Activated CD8-positive, alpha-beta T cell treated with anti-CD3 and anti-CD28 coated beads for 36 hours (primary cell): ENCODE measurements around the gene BMPR1A. TPM values are rescaled to one million over a fixed set of nuclear protein-coding genes. Genes with fewer than 3 reads are reported as not detected.

Experiments used
- ATAC-seq: fragments of 200-7000 bp; cut with Tn5 transposase; one replicate; pipeline ENCODE4 v1.10.0; 2021; ENCODE audit warnings: mild to moderate bottlenecking, moderate library complexity
- CTCF ChIA-PET: fragments of 350-600 bp; sonication (Branson Sonifier 250); formaldehyde crosslinking; loops from one replicate; lab custom pipeline; 2021; ENCODE audit warnings: antibody characterized with exemption; lab: Charles Lee
- POLR2A ChIA-PET: fragments of 350-600 bp; sonication (Branson Sonifier 250); formaldehyde crosslinking; loops from one replicate; lab custom pipeline; 2021; ENCODE audit warnings: antibody characterized with exemption; lab: Charles Lee
- DNase-seq: peaks from one replicate; pipeline ENCODE4 v3.0.0-alpha.2; 2020
- H3K27ac Mint-ChIP-seq: one replicate; pipeline ENCODE4 v1.8.0; 2021; ENCODE audit warnings: mild to moderate bottlenecking, mixed read lengths
- H3K27me3 Mint-ChIP-seq: one replicate; pipeline ENCODE4 v1.8.0; 2021; ENCODE audit warnings: mixed read lengths
- H3K36me3 Mint-ChIP-seq: one replicate; pipeline ENCODE4 v1.8.0; 2021; ENCODE audit warnings: low read depth, mixed read lengths
- H3K4me1 Mint-ChIP-seq: one replicate; pipeline ENCODE4 v1.8.0; 2021; ENCODE audit warnings: low read depth, mixed read lengths
- H3K4me3 Mint-ChIP-seq: one replicate; pipeline ENCODE4 v1.8.0; 2021; ENCODE audit warnings: mild to moderate bottlenecking, moderate library complexity, mixed read lengths
- H3K9me3 Mint-ChIP-seq: one replicate; pipeline ENCODE4 v1.8.0; 2021; ENCODE audit warnings: mixed read lengths
- CTCF ChIP-seq: fragments of 200-600 bp; IDR thresholded peaks from one replicate; pipeline ENCODE4 v1.8.0; 2022; ENCODE audit warnings: antibody characterized with exemption, mild to moderate bottlenecking
- intact Hi-C: fragments of 100-400 bp; cut with micrococcal nuclease; formaldehyde crosslinking; loops from one replicate; pipeline ENCODE4 v1.10.0; 2022
- total RNA-seq, 2 experiments: library from RNA; stranded (reverse); gene quantifications; one replicate each; pipeline ENCODE4 v1.2.3, GENCODE V29; 2021

The BMPR1A gene
- total RNA-seq, 2 experiments from 2014 or later, result 6.6 to 6.9 TPM

- TF ChIP-seq CTCF, result no peak
- no peaks in the 10 kb centered on the region for H3K36me3 Mint-ChIP-seq
- ChIA-PET POLR2A (interaction anchor here (1.2 kb wide), 1 partner anchor 28 kb away, joined by 3 read pairs; no protein-coding TSS in a partner anchor), CTCF (interaction anchor here (0.6 to 7.1 kb wide), 11 partner anchors 10 to 254 kb away, joined by 3 to 45 read pairs (median 4); partner anchors contain the start of gene SHLD2)
- ATAC-seq (peak; percentile 13), DNase-seq (peak; percentile 27)
- peaks cover 22% of the 10 kb centered on the region for H3K4me1 Mint-ChIP-seq
- no peaks in the 10 kb centered on the region for H3K9me3 Mint-ChIP-seq
- H3K27ac Mint-ChIP-seq, result peak overlapping the region; percentile 75
- intact Hi-C loops, result no loop called here
- no peaks in the 10 kb centered on the region for H3K27me3 Mint-ChIP-seq
- peak overlapping the region; percentile 37 for H3K4me3 Mint-ChIP-seq
Measured at GRCh38 chr10:86965986-86966654, 209.7 kb downstream of the BMPR1A start.

GRCh38 chr10:86967481-86967941, 211.1 kb downstream of the BMPR1A start:
- TF ChIP-seq CTCF, result no peak
- DNase-seq, result no peak
- intact Hi-C loops, result no loop called here
- Mint-ChIP-seq H3K4me1 (peaks cover 27% of the 10 kb centered on the region), H3K36me3 (no peaks in the 10 kb centered on the region), H3K4me3 (no peak overlapping the region), H3K27ac (no peak overlapping the region), H3K27me3 (peaks cover 2% of the 10 kb centered on the region), H3K9me3 (no peaks in the 10 kb centered on the region)
- ChIA-PET CTCF (interaction anchor here (0.9 to 7.1 kb wide), 8 partner anchors 10 to 255 kb away, joined by 3 to 45 read pairs (median 4); no protein-coding TSS in a partner anchor), POLR2A (interaction anchor here (0.9 to 1.5 kb wide), 5 partner anchors 10 to 119 kb away, joined by 3 read pairs; partner anchors contain the start of genes MMRN2 and SNCG)
- ATAC-seq, result no peak

- intact Hi-C loops, result no loop called here
Measured at GRCh38 chr10:86968271-86968993, 212.0 kb downstream of the BMPR1A start, which contains the start of gene ADIRF. Gene ADIRF (plus strand): TSS chr10:86968482. CDS start chr10:86968545, 63 bp downstream.

GRCh38 chr10:86968994-86969355, 212.6 kb downstream of the BMPR1A start:
- DNase-seq (no peak), ATAC-seq (no peak)
- Mint-ChIP-seq H3K27me3 (peaks cover 2% of the 10 kb centered on the region), H3K4me3 (no peak overlapping the region), H3K4me1 (peaks cover 27% of the 10 kb centered on the region), H3K27ac (no peak overlapping the region), H3K9me3 (no peaks in the 10 kb centered on the region), H3K36me3 (no peaks in the 10 kb centered on the region)
- ChIA-PET POLR2A (interaction anchor here (0.6 kb wide), 2 partner anchors 72 to 483 kb away, joined by 3 to 4 read pairs; no protein-coding TSS in a partner anchor), CTCF (interaction anchor here (0.8 to 7.1 kb wide), 6 partner anchors 9 to 276 kb away, joined by 3 to 45 read pairs (median 4); partner anchors contain the start of gene MMRN2)
- TF ChIP-seq CTCF, result no peak
- intact Hi-C loops, result no loop called here

More at GRCh38 chr10:86968271-86968993, 212.0 kb downstream of the BMPR1A start, which contains the start of gene ADIRF:
- H3K4me1 Mint-ChIP-seq, result peaks cover 27% of the 10 kb centered on the region
- POLR2A ChIA-PET, result interaction anchor here (0.6 to 1.5 kb wide), 5 partner anchors 11 to 482 kb away, joined by 3 to 4 read pairs (median 3); partner anchors contain the start of genes MMRN2 and SNCG
- no peak within 1 kb of the TSS for H3K4me3 Mint-ChIP-seq
- CTCF ChIA-PET, result interaction anchor here (0.8 to 7.1 kb wide), 9 partner anchors 9 to 136 kb away, joined by 3 to 45 read pairs (median 3); partner anchors contain the start of gene MMRN2
- TF ChIP-seq CTCF, result no peak
- no peaks in the 10 kb centered on the region for H3K36me3 Mint-ChIP-seq
- no peak within 1 kb of the TSS for H3K27ac Mint-ChIP-seq
- peaks cover 2% of the 10 kb centered on the region for H3K27me3 Mint-ChIP-seq
- no peaks in the 10 kb centered on the region for H3K9me3 Mint-ChIP-seq
- ATAC-seq (no peak), DNase-seq (no peak)
